Hepatocyte (in vitro differentiated cells): Measurements from ENCODE around the gene IRF2. TPM values are rescaled to one million over a fixed set of nuclear protein-coding genes. Genes with fewer than 3 reads are reported as not detected.

Source experiments
- DNase-seq: peaks from one replicate; pipeline ENCODE4 v3.0.0-alpha.2; 2016; ENCODE audit warnings: low spot score
- H2AFZ ChIP-seq: fragments of 200-600 bp; sonication (generic); 2 replicates; pipeline ENCODE4 v1.6.0; 2016; ENCODE audit warnings: antibody characterized with exemption, mild to moderate bottlenecking
- H3K27ac ChIP-seq: fragments of 200-600 bp; sonication (generic); 2 replicates; pipeline ENCODE4 v1.5.1; 2016; ENCODE audit warnings: mild to moderate bottlenecking
- H3K27me3 ChIP-seq: fragments of 200-600 bp; sonication (generic); 2 replicates; pipeline ENCODE4 v1.6.1; 2016
- H3K36me3 ChIP-seq: fragments of 200-600 bp; sonication (generic); replicated peaks from 2 replicates; pipeline ENCODE4 v1.5.1; 2016; ENCODE audit warnings: low read depth; ENCODE audit not compliant: insufficient read depth
- H3K4me1 ChIP-seq: fragments of 200-600 bp; sonication (generic); 2 replicates; pipeline ENCODE4 v1.5.1; 2016; ENCODE audit warnings: mild to moderate bottlenecking, moderate library complexity; ENCODE audit not compliant: insufficient read depth
- H3K4me2 ChIP-seq: fragments of 200-600 bp; sonication (generic); 2 replicates; pipeline ENCODE4 v1.6.0; 2016
- H3K4me3 ChIP-seq: fragments of 200-600 bp; sonication (generic); 2 replicates; pipeline ENCODE4 v1.5.1; 2016; ENCODE audit warnings: mild to moderate bottlenecking
- H3K79me2 ChIP-seq: fragments of 200-600 bp; sonication (generic); 2 replicates; pipeline ENCODE4 v1.6.0; 2017; ENCODE audit warnings: mild to moderate bottlenecking
- H3K9me2 ChIP-seq: fragments of 200-600 bp; sonication (generic); replicated peaks from 2 replicates; pipeline ENCODE4 v1.6.0; 2017; ENCODE audit warnings: mild to moderate bottlenecking; ENCODE audit not compliant: insufficient read depth
- H3K9me3 ChIP-seq: fragments of 200-600 bp; sonication (generic); 2 replicates; pipeline ENCODE4 v1.5.1; 2016; ENCODE audit warnings: low read depth, mild to moderate bottlenecking
- H4K20me1 ChIP-seq: fragments of 200-600 bp; sonication (generic); 2 replicates; pipeline ENCODE4 v1.6.0; 2016; ENCODE audit warnings: mild to moderate bottlenecking; ENCODE audit not compliant: insufficient read depth, poor library complexity, severe bottlenecking
- EZH2 ChIP-seq: fragments of 200-600 bp; sonication (generic); IDR thresholded peaks from 2 replicates; pipeline ENCODE4 v1.6.1; 2016; ENCODE audit warnings: antibody characterized with exemption, mild to moderate bottlenecking, borderline replicate concordance
- EZH2phosphoT487 ChIP-seq: fragments of 200-600 bp; sonication (generic); IDR thresholded peaks from one replicate; pipeline ENCODE4 v1.6.1; 2018; ENCODE audit warnings: antibody characterized with exemption, mild to moderate bottlenecking, low read depth, moderate library complexity; ENCODE audit not compliant: unreplicated experiment, severe bottlenecking
- WGBS: methylation state at CpG from one replicate; pipeline ENCODE4 v1.1.6; 2016; ENCODE audit warnings: low lambda C conversion rate; ENCODE audit errors: missing lambda C conversion rate; 5-methylcytosine and 5-hydroxymethylcytosine counted together
- polyA plus RNA-seq: library from polyadenylated mRNA; unstranded; fragments of >200 nt; fragmentation: Nextera tagmentation; extraction: Ambion mirVana; gene quantifications from 2 replicates; pipeline ENCODE4 v1.2.1, GENCODE V29; 2016
- total RNA-seq: library from RNA; depleted of rRNA; stranded (reverse); fragments of >200 nt; gene quantifications from 2 replicates; pipeline ENCODE4 v1.2.3, GENCODE V29; 2014
- TF ChIP-seq, protein P1 (sequence below): fragments of 200-600 bp; sonication (generic); IDR thresholded peaks from 2 replicates; pipeline ENCODE4 v1.5.1; 2016; ENCODE audit warnings: antibody characterized with exemption, mild to moderate bottlenecking; ENCODE audit not compliant: poor library complexity

The IRF2 gene
- total and polyA plus RNA-seq, 2 experiments from 2014 or later: 17.7 to 41.1 TPM

DNA sequence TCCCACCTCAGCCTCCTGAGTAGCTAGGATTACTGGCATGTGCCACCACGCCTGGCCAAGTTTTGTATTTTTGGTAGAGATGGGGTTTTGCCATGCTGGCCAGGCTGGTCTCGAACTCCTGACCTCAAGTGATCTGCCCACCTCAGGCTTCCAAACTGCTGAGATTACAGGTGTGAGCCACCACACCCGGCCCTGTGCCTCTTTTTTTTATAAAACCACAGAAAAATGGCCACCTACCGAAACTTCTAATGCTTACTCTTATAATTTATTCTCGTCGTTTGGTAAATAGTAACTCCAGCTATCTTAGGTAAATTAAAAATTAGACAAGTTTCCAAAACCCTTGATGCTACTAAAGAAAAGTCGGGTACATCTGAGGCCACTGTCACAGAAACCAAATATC lies 54.4 kb downstream of the IRF2 start:
- Histone ChIP-seq H3K36me3 (no peaks in the 10 kb centered on the region), H3K79me2 (peaks cover 54% of the 10 kb centered on the region), H3K4me1 (peaks cover 3% of the 10 kb centered on the region), H3K4me3 (no peak overlapping the region), H3K4me2 (no peak overlapping the region), H4K20me1 (no peaks in the 10 kb centered on the region), H2AFZ (no peak overlapping the region), H3K9me3 (peaks cover 8% of the 10 kb centered on the region), H3K27me3 (no peaks in the 10 kb centered on the region), H3K9me2 (no peaks in the 10 kb centered on the region), H3K27ac (no peak overlapping the region)
- 96% methylated on average over 7 of the region's 7 CpGs for WGBS
- no peak for DNase-seq
- no peak for TF ChIP-seq EZH2phosphoT487
- no peak for TF ChIP-seq EZH2
- TF ChIP-seq, protein P1, sequence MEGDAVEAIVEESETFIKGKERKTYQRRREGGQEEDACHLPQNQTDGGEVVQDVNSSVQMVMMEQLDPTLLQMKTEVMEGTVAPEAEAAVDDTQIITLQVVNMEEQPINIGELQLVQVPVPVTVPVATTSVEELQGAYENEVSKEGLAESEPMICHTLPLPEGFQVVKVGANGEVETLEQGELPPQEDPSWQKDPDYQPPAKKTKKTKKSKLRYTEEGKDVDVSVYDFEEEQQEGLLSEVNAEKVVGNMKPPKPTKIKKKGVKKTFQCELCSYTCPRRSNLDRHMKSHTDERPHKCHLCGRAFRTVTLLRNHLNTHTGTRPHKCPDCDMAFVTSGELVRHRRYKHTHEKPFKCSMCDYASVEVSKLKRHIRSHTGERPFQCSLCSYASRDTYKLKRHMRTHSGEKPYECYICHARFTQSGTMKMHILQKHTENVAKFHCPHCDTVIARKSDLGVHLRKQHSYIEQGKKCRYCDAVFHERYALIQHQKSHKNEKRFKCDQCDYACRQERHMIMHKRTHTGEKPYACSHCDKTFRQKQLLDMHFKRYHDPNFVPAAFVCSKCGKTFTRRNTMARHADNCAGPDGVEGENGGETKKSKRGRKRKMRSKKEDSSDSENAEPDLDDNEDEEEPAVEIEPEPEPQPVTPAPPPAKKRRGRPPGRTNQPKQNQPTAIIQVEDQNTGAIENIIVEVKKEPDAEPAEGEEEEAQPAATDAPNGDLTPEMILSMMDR: no peak

GRCh38 chr4:184417802-184418511 lies 56.4 kb downstream of the IRF2 start:
- H3K27me3 ChIP-seq: no peaks in the 10 kb centered on the region
- H3K27ac ChIP-seq: peak overlapping the region; percentile 72
- DNase-seq: peak; percentile 51
- H3K4me1 ChIP-seq: peaks cover 3% of the 10 kb centered on the region
- 80% methylated on average over 8 of the region's 8 CpGs for WGBS
- H3K4me3 ChIP-seq: no peak overlapping the region
- H3K4me2 ChIP-seq: no peak overlapping the region
- H3K36me3 ChIP-seq: no peaks in the 10 kb centered on the region
- no peaks in the 10 kb centered on the region for H4K20me1 ChIP-seq
- H3K79me2 ChIP-seq: peaks cover 43% of the 10 kb centered on the region
- peaks cover 8% of the 10 kb centered on the region for H3K9me3 ChIP-seq
- TF ChIP-seq, protein P1: no peak
- TF ChIP-seq EZH2phosphoT487 (no peak), EZH2 (no peak)
- no peak overlapping the region for H2AFZ ChIP-seq
- H3K9me2 ChIP-seq: no peaks in the 10 kb centered on the region

GRCh38 chr4:184416913-184417734 lies 57.2 kb downstream of the IRF2 start:
- no peak for DNase-seq
- Histone ChIP-seq H3K4me2 (no peak overlapping the region), H3K9me3 (peaks cover under 1% of the 10 kb centered on the region), H3K9me2 (no peaks in the 10 kb centered on the region), H3K36me3 (no peaks in the 10 kb centered on the region), H3K4me1 (peaks cover 3% of the 10 kb centered on the region), H3K27ac (peak overlapping the region; percentile 49), H2AFZ (no peak overlapping the region), H4K20me1 (no peaks in the 10 kb centered on the region), H3K79me2 (peaks cover 35% of the 10 kb centered on the region), H3K4me3 (no peak overlapping the region), H3K27me3 (no peaks in the 10 kb centered on the region)
- 94% methylated on average over 12 of the region's 12 CpGs for WGBS
- TF ChIP-seq EZH2phosphoT487 (no peak), EZH2 (no peak)
- TF ChIP-seq, protein P1: no peak
